HG03280 (cell line): ENCODE data around the gene C4orf33.
A peak's percentile ranks its signal among the peaks of the same experiment; 100 is the strongest.
"Not testable (repeated sequence)": the region's sequence is repeated elsewhere in the genome, so short reads cannot be mapped to it uniquely, and the experiment has no call there.

Source experiments
- ATAC-seq: cut with Tn5 transposase; IDR thresholded peaks from one replicate; pipeline ENCODE4 v1.9.1; 2021; ENCODE audit warnings: mild to moderate bottlenecking, moderate library complexity; ENCODE audit not compliant: unreplicated experiment

The C4orf33 gene

GRCh38 chr4:129095811-129096454 lies at the start of gene C4orf33:
Gene C4orf33 (plus strand): TSS chr4:129096152. CDS start chr4:129102611, 6,459 bp downstream.
- peak; percentile 50 for ATAC-seq

GRCh38 chr4:129059028-129059427 lies 36.9 kb upstream of the C4orf33 start:
- no peak for ATAC-seq

GRCh38 chr4:129062580-129062979 lies 33.4 kb upstream of the C4orf33 start:
- no peak for ATAC-seq

- no peak for ATAC-seq
Measured at GRCh38 chr4:129063640-129064039, 32.3 kb upstream of the C4orf33 start.

- no peak for ATAC-seq
Measured at GRCh38 chr4:129064717-129065116, 31.2 kb upstream of the C4orf33 start.

- ATAC-seq, result not testable (repeated sequence)
Measured at GRCh38 chr4:129069537-129069936, 26.4 kb upstream of the C4orf33 start.

GRCh38 chr4:129077326-129077725 lies 18.6 kb upstream of the C4orf33 start:
- ATAC-seq, result no peak

GRCh38 chr4:129080129-129080528 lies 15.8 kb upstream of the C4orf33 start:
- no peak for ATAC-seq

GRCh38 chr4:129082302-129082701 lies 13.7 kb upstream of the C4orf33 start:
- ATAC-seq, result no peak

GRCh38 chr4:129085472-129085871 lies 10.5 kb upstream of the C4orf33 start:
- ATAC-seq, result no peak

- ATAC-seq, result no peak
Measured at GRCh38 chr4:129087516-129087915, 8.4 kb upstream of the C4orf33 start.

- ATAC-seq, result no peak
Measured at GRCh38 chr4:129092631-129093190, 3.2 kb upstream of the C4orf33 start.

GRCh38 chr4:129093191-129093920 lies 2.6 kb upstream of the C4orf33 start, which contains the start of gene SCLT1:
Gene SCLT1 (minus strand): TSS chr4:129093539. CDS start chr4:129093103, 436 bp downstream.
- peak; percentile 95 for ATAC-seq

GRCh38 chr4:129094347-129094746 lies 1.6 kb upstream of the C4orf33 start:
- ATAC-seq, result no peak

- no peak for ATAC-seq
Measured at GRCh38 chr4:129098531-129099001, 2.6 kb downstream of the C4orf33 start.

GRCh38 chr4:129109965-129110824 lies 14.2 kb downstream of the C4orf33 start:
- ATAC-seq, result no peak

- ATAC-seq, result no peak
Measured at GRCh38 chr4:129110931-129111330, 15.0 kb downstream of the C4orf33 start.

- no peak for ATAC-seq
Measured at GRCh38 chr4:129111919-129112318, 16.0 kb downstream of the C4orf33 start.

GRCh38 chr4:129113434-129113833 lies 17.5 kb downstream of the C4orf33 start:
- no peak for ATAC-seq

- ATAC-seq, result no peak
Measured at GRCh38 chr4:129113919-129114318, 18.0 kb downstream of the C4orf33 start.

- no peak for ATAC-seq
Measured at GRCh38 chr4:129117705-129118104, 21.8 kb downstream of the C4orf33 start.
